ENCODE measurements around the gene KCNQ1. TPM values are rescaled to one million over a fixed set of nuclear protein-coding genes. Genes with fewer than 3 reads are reported as not detected.

KCNQ1 gene
- total RNA-seq, 2 donors from 2014 or later = 38.9 to 46.1 TPM

DNA sequence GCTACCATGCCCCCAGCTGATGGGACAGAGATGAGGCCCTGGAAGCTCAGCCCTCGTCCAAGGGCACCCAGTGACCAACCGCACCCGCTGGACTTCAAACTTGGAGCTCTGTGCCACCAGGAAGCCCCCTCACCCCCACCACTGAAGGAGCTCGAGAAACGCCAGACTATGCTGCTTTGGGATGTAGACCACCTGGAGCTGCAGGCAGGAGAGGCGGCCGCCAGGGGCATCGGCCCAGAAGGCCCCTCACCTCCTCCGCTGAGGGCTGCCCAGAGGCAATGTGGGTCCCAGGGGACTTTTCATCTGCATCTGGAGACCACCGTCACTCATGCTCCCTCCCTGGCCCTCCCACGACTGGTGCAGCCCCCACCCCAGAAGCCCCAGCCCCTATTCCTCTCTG is 412.5 kb downstream of the KCNQ1 start:
- 51 to 69% methylated on average over 2 to 11 of the region's 11 CpGs for WGBS, 2 donors
- Histone ChIP-seq H3K36me3 (replicated peaks in 1 of 2; ENCODE audit: insufficient read depth in 1 of 2, low read depth in 2 of 2) (no peaks in the 10 kb centered on the region), H3K4me3 (no peak overlapping the region), H3K4me1 (peaks cover under 1% of the 10 kb centered on the region), H3K9me3 (no peaks in the 10 kb centered on the region), H3K27me3 (no peaks in the 10 kb centered on the region), H3K27ac (no peak overlapping the region)
- intact Hi-C loops (cut with DNase I) = no loop called here
- no peak for DNase-seq
- ATAC-seq = no peak
- TF ChIP-seq POLR2A (IDR thresholded peaks at IDR 0.05) (no peak), CTCF (IDR thresholded peaks at IDR 0.05) (no peak)

DNA sequence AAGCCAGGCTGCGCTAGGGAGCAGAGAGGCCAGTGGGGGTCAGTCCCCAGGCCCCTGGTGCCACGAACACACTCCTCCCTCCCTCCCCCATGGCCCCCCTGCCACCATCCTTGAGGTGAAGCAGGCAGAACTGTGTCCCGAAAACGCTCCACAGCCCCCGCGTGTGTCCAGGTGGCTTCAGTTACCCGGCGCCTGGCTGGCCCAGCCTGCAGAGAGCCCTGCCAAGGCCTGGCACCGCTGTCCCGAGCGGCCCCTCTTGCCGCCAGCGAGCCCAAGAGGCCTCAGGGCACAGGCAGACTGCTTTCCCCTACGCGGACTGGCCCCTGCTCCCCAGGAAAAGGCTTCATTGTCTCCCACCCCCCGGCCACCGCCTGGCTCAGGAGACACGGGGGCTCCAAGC is 413.1 kb downstream of the KCNQ1 start:
- Histone ChIP-seq H3K36me3 (replicated peaks in 1 of 2; ENCODE audit: insufficient read depth in 1 of 2, low read depth in 2 of 2) (no peaks in the 10 kb centered on the region), H3K27me3 (peaks cover 0 to 4% of the 10 kb centered on the region in 2 donors), H3K4me3 (no peak overlapping the region), H3K27ac (no peak overlapping the region), H3K4me1 (peaks cover 6% of the 10 kb centered on the region), H3K9me3 (no peaks in the 10 kb centered on the region)
- no peak for DNase-seq
- no peak for ATAC-seq
- TF ChIP-seq CTCF (IDR thresholded peaks at IDR 0.05) = no peak
- intact Hi-C loops (cut with DNase I) = no loop called here
- WGBS, 2 donors = 67 to 84% methylated on average over 1 to 18 of the region's 18 CpGs

DNA sequence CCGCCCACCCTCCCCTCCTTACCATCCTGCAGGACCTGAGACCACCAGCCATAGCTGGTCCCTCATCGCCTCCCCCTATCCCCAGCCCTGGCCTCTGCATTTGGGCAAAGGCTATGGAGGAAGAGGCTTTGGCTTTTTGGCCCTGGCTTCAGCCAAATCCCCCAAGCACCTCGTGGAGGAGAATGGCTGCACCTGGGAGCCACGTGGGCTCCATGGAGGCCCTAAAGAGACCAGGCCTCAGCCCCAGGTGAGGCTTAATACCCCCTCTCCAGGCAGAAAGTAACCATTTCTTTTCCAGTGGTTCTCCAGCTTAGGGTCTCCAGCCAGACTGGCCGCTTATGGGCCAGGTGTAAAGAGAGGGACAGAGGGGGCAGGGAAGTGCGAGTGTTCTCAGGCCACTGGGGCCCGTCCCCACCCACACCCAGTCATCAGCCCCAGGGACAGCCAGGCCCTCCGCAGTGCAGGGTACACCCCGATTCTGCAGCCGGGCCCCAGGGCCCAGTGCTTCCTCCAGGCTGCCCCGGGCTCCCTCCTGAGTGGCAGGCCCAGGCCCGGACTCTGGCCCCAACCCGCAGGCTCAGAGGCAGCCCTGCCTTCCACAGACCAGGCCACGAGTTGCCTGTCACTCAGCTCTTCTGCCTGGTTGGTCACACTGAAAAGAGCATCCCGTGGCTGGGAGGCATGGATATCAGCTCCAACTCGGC is 414.3 kb downstream of the KCNQ1 start:
- TF ChIP-seq POLR2A (IDR thresholded peaks at IDR 0.05) = no peak
- TF ChIP-seq CTCF (IDR thresholded peaks at IDR 0.05) = no peak
- H3K4me1 ChIP-seq = peaks cover 10% of the 10 kb centered on the region
- no peak for ATAC-seq
- no peak overlapping the region for H3K27ac ChIP-seq
- H3K9me3 ChIP-seq = no peaks in the 10 kb centered on the region
- WGBS, 2 donors = 83% methylated on average over 6 to 16 of the region's 16 CpGs
- DNase-seq = no peak
- no peaks in the 10 kb centered on the region for H3K36me3 ChIP-seq (replicated peaks in 1 of 2; ENCODE audit: insufficient read depth in 1 of 2, low read depth in 2 of 2)
- peaks cover 0 to 7% of the 10 kb centered on the region in 2 donors for H3K27me3 ChIP-seq
- intact Hi-C loops (cut with DNase I) = no loop called here
- H3K4me3 ChIP-seq = no peak overlapping the region

DNA sequence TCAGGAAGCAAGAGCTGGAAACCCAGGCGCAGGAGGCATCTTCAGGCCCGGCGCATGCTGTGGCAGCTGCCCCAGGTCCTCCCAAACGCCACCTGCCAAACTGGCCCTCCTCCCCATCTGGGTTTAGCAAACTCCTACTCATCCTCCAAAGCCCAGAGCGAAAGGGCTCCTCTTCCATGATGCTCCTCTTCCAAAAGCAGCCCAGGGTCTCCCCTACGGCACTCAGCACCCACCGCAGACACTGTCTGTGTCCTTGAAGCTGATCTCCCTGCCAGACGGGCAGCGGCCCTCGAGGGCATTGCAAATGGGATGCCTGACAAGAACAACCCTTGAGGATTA is 414.9 kb downstream of the KCNQ1 start:
- TF ChIP-seq CTCF (IDR thresholded peaks at IDR 0.05) (no peak), POLR2A (IDR thresholded peaks at IDR 0.05) (no peak)

DNA sequence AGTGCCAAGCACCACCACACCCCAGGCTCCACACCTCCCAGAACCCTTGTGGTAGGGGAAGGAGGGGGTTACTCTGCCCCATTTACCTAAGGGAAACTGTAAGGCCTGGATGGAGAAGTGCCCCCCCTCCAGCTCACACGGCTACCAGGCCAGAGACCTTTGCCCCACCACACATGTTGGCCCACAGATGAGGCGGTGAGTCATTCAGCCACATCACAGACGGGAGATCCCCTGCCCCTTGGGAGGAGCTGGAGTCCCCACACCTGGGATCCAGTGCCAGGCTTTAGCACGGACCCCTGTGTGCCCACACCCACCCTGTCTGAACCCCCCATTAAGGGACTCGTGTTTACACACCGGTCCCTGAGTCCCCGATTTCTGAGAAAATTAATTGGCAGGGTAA is 415.8 kb downstream of the KCNQ1 start:
- no peak for TF ChIP-seq POLR2A (IDR thresholded peaks at IDR 0.05)
- H3K27me3 ChIP-seq = peaks cover 0 to 7% of the 10 kb centered on the region in 2 donors
- intact Hi-C loops (cut with DNase I) = no loop called here

More for the DNA sequence above, 414.9 kb downstream of the KCNQ1 start:
- H3K4me1 ChIP-seq = peaks cover 10% of the 10 kb centered on the region
- H3K27me3 ChIP-seq = peaks cover 0 to 7% of the 10 kb centered on the region in 2 donors
- ATAC-seq (no peak), DNase-seq (no peak)
- no peak overlapping the region for H3K27ac ChIP-seq
- H3K4me3 ChIP-seq = no peak overlapping the region
- 94 to 95% methylated on average over 8 to 9 of the region's 10 CpGs for WGBS, 2 donors
- H3K36me3 ChIP-seq (replicated peaks in 1 of 2; ENCODE audit: insufficient read depth in 1 of 2, low read depth in 2 of 2) = no peaks in the 10 kb centered on the region
- intact Hi-C loops (cut with DNase I) = no loop called here
- no peaks in the 10 kb centered on the region for H3K9me3 ChIP-seq

More for the DNA sequence above, 415.8 kb downstream of the KCNQ1 start:
- Histone ChIP-seq H3K9me3 (no peaks in the 10 kb centered on the region), H3K36me3 (replicated peaks in 1 of 2; ENCODE audit: insufficient read depth in 1 of 2, low read depth in 2 of 2) (no peaks in the 10 kb centered on the region), H3K4me3 (no peak overlapping the region), H3K27ac (no peak overlapping the region), H3K4me1 (peaks cover 10% of the 10 kb centered on the region)
- WGBS, 2 donors = 65 to 72% methylated on average over 5 to 7 of the region's 7 CpGs
- no peak for ATAC-seq
- peak in 1 of 4 donors; percentile 76 for DNase-seq

Data from body of pancreas (tissue), 4 donors.